Epithelial cell of umbilical artery (primary cell): ENCODE data around the gene FANCF. TPM values are rescaled to one million over a fixed set of nuclear protein-coding genes. Genes with fewer than 3 reads are reported as not detected.

Experiments used
- total RNA-seq: library from RNA; depleted of rRNA; stranded (reverse); fragments of >200 nt; gene quantifications from 2 replicates; pipeline ENCODE4 v1.2.3, GENCODE V29; 2014

The FANCF gene, protein sequence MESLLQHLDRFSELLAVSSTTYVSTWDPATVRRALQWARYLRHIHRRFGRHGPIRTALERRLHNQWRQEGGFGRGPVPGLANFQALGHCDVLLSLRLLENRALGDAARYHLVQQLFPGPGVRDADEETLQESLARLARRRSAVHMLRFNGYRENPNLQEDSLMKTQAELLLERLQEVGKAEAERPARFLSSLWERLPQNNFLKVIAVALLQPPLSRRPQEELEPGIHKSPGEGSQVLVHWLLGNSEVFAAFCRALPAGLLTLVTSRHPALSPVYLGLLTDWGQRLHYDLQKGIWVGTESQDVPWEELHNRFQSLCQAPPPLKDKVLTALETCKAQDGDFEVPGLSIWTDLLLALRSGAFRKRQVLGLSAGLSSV
- 12.7 and 13.4 TPM in 2 replicates for total RNA-seq

GRCh38 chr11:22625448-22626287 lies at the start of gene FANCF:
TSS of gene FANCF (minus strand) at chr11:22625823. CDS start at chr11:22625810, 13 bp downstream.

DNA sequence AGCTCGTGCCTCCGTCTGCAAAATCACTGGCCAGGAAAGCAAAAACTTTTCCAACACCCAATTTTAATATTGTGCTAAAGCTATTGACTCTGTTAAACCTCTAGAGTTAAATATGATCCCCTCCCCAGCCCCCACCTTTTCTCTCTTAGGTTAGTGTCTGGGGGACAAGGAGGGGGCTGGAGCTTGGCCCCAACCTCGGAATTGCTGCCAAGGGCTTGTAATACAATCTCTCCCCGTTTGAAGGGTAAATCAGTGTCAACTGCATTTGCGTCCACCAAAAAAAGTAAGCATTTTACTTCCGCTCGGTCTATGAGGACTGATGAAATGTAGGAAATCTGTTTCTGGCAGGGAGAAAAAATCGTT lies 40.7 kb upstream of the FANCF start, which contains the start of gene GAS2:
TSS of gene GAS2 (plus strand) at position 287 of the 363 bp plus-strand sequence. CDS start 8,259 bp downstream, outside the sequence.

Other genes with a start within 250 kb of the FANCF start
- 1.6 and 2.3 TPM in 2 replicates for gene GAS2, start 40.8 kb upstream of the FANCF start, total RNA-seq
- 15.5 and 21.1 TPM in 2 replicates for gene SVIP, start 204.0 kb upstream of the FANCF start, total RNA-seq
- not detected in 2 replicates for gene CCDC179, start 234.7 kb upstream of the FANCF start, total RNA-seq